Heart left ventricle (tissue), 16 donors: ENCODE data around the gene GALNT14. TPM values are rescaled to one million over a fixed set of nuclear protein-coding genes. Genes with fewer than 3 reads are reported as not detected.

Source experiments
- ATAC-seq, 4 donors: fragments of 200-7000 bp; cut with Tn5 transposase; one replicate each; pipeline ENCODE4 v1.9.1; 2020 to 2022; ENCODE audit warnings: moderate library complexity in 4 of 4, mild to moderate bottlenecking in 3 of 4, moderate number of reproducible peaks in 1 of 4
- DNase-seq, 5 donors: peaks; one replicate each; pipeline ENCODE4 v3.0.0-alpha.2; 2020
- H3K27ac ChIP-seq, 12 donors: fragments of 200-600 bp; sonication (generic) in 4 of 12; one replicate each; pipeline versions ENCODE4 v1.5.0 to v1.8.0; 2016 to 2022; ENCODE audit warnings: mild to moderate bottlenecking in 2 of 12
- H3K27me3 ChIP-seq, 9 donors: fragments of 200-600 bp; sonication (generic) in 2 of 9; one replicate each; pipeline versions ENCODE4 v1.5.1 to v1.8.0; 2016 to 2022; ENCODE audit warnings: mild to moderate bottlenecking in 3 of 9
- H3K36me3 ChIP-seq, 9 donors: fragments of 200-600 bp; sonication (generic) in 2 of 9; one replicate each; pipeline versions ENCODE4 v1.5.0 to v1.8.0; 2018 to 2022; ENCODE audit warnings: mild to moderate bottlenecking in 2 of 9
- H3K4me1 ChIP-seq, 12 donors: fragments of 200-600 bp; sonication (generic) in 4 of 12; one replicate each; pipeline versions ENCODE4 v1.5.0 to v1.8.0; 2016 to 2022; ENCODE audit warnings: mild to moderate bottlenecking in 3 of 12
- H3K4me3 ChIP-seq, 12 donors: fragments of 200-600 bp; sonication (generic) in 4 of 12; one replicate each; pipeline versions ENCODE4 v1.5.0 to v1.8.0; 2017 to 2022; ENCODE audit warnings: mild to moderate bottlenecking in 9 of 12, moderate library complexity in 4 of 12
- H3K9me3 ChIP-seq, 12 donors: fragments of 200-600 bp; sonication (generic) in 4 of 12; one replicate each; pipeline versions ENCODE4 v1.5.0 to v1.8.0; 2016 to 2022; ENCODE audit warnings: mild to moderate bottlenecking in 1 of 12
- CTCF ChIP-seq, 12 donors: fragments of 200-600 bp; sonication (generic) in 4 of 12; IDR thresholded peaks; one replicate each; pipeline versions ENCODE4 v1.5.0 to v1.8.0; 2018 to 2022; ENCODE audit warnings: antibody characterized with exemption in 12 of 12, mild to moderate bottlenecking in 5 of 12
- POLR2A ChIP-seq, 2 donors: fragments of 450-650 bp; IDR thresholded peaks; one replicate each; pipeline ENCODE4 v1.6.1; 2017; ENCODE audit warnings: antibody characterized with exemption in 2 of 2, mild to moderate bottlenecking in 2 of 2, moderate library complexity in 2 of 2
- WGBS, 4 donors: extraction: QIAGEN DNeasy Blood & Tissue Kit in 2 of 4; methylation state at CpG; one replicate each; pipeline versions ENCODE4 v1.1.5 to v1.1.7; 2013 to 2018; 5-methylcytosine and 5-hydroxymethylcytosine counted together
- intact Hi-C, 10 donors: fragments of 100-400 bp; cut with DNase I; formaldehyde crosslinking; loops; one replicate each; pipeline versions ENCODE4 v1.11.1 to v1.14.2; 2022
- polyA plus RNA-seq, 2 donors: library from polyadenylated mRNA; stranded (reverse); fragments of 200-250 nt; gene quantifications; one replicate each; pipeline ENCODE4 v1.2.3, GENCODE V29; 2013
- total RNA-seq, 9 donors: library from RNA; depleted of rRNA in 2 of 9; stranded (reverse); fragments of >200 nt in 2 of 9; fragmentation: NEBNext Ultra II Directional in 3 of 9; extraction: Animal tissue kit (Norgen Biotek cat#: 25700) in 3 of 9; gene quantifications; one replicate each; pipeline versions ENCODE4 v1.1.0 to v1.2.4, GENCODE V29; 2016 to 2023
- donor health status: ischemic (EF 13 %, LVEDD 7.1; RV severe dilation, severe dysfunction).
- donor health status: healthy with polysubstance abuse.
- donor health status: DM: no; HTN: yes; CAD: no.
- donor health status: DM: no; HTN: no; CAD: no.
- donor health status: ischemic (EF 25% LVEDD 6.9; RV normal size, moderate dysfunction).
- donor health status: ischemic (EF 25% LVEDD 5.7; RV mildly dilated, moderate dysfunction).
- donor health status: healthy.
- donor health status: DM: yes; HTN: yes; CAD: no.
- donor health status: ischemic (EF 35%, LVEDD 5.7; RV mildly dilated, moderate dysfunction).
- donor health status: nonischemic (EF 11% LVEDD 7.7; RV severe dilation, severe dysfunction).
- donor health status: DM: yes; HTN: yes; CAD: no.
- donor health status: PGD.
- donor health status: ischemic (EF 29% LVEDD 5.4; RV normal size, mild dysfunction).
- donor health status: nonischemic (EF 23%, LVEDD 6.1; RV moderate dilation, normal function).

Gene GALNT14
- total and polyA plus RNA-seq, 11 donors: 0.29 to 2.4 (median 1.0) TPM; not detected in 2

GRCh38 chr2:30958193-30958917, 179.9 kb downstream of the GALNT14 start:
- WGBS, 4 donors: 82 to 85% (median 83%) methylated on average over 15 of the region's 15 CpGs
- Histone ChIP-seq H3K9me3 (no peaks in the 10 kb centered on the region), H3K27me3 (no peaks in the 10 kb centered on the region), H3K4me1 (no peaks in the 10 kb centered on the region), H3K4me3 (no peak overlapping the region), H3K27ac (no peak overlapping the region), H3K36me3 (no peaks in the 10 kb centered on the region)
- intact Hi-C loops: no loop called here
- no peak for TF ChIP-seq POLR2A (IDR thresholded peaks at IDR 0.05)
- TF ChIP-seq CTCF (IDR thresholded peaks at IDR 0.05): no peak
- DNase-seq: no peak
- no peak for ATAC-seq

- ATAC-seq: no peak
- intact Hi-C loops: no loop called here
- 91 to 98% (median 95%) methylated on average over 5 of the region's 5 CpGs for WGBS, 4 donors
Observed at GRCh38 chr2:30957591-30957990, 180.6 kb downstream of the GALNT14 start.

GRCh38 chr2:30956995-30957394, 181.2 kb downstream of the GALNT14 start:
- no peaks in the 10 kb centered on the region for H3K36me3 ChIP-seq
- peak in 1 of 4 donors; percentile 16 for ATAC-seq
- H3K4me3 ChIP-seq: no peak overlapping the region
- TF ChIP-seq POLR2A (IDR thresholded peaks at IDR 0.05) (no peak), CTCF (IDR thresholded peaks at IDR 0.05) (no peak)
- H3K4me1 ChIP-seq: no peaks in the 10 kb centered on the region
- no peaks in the 10 kb centered on the region for H3K9me3 ChIP-seq
- no peak overlapping the region for H3K27ac ChIP-seq
- intact Hi-C loops: no loop called here
- H3K27me3 ChIP-seq: no peaks in the 10 kb centered on the region
- DNase-seq: no peak

More at GRCh38 chr2:30957591-30957990, 180.6 kb downstream of the GALNT14 start:
- Histone ChIP-seq H3K27ac (no peak overlapping the region), H3K4me3 (no peak overlapping the region), H3K27me3 (no peaks in the 10 kb centered on the region), H3K9me3 (no peaks in the 10 kb centered on the region), H3K4me1 (no peaks in the 10 kb centered on the region), H3K36me3 (no peaks in the 10 kb centered on the region)
- TF ChIP-seq POLR2A (IDR thresholded peaks at IDR 0.05) (no peak), CTCF (IDR thresholded peaks at IDR 0.05) (no peak)
- no peak for DNase-seq

GRCh38 chr2:30955516-30956132, 182.6 kb downstream of the GALNT14 start:
- Histone ChIP-seq H3K27me3 (no peaks in the 10 kb centered on the region), H3K27ac (no peak overlapping the region), H3K4me1 (peaks cover 0 to 1% (median 0%) of the 10 kb centered on the region in 12 donors), H3K36me3 (no peaks in the 10 kb centered on the region), H3K4me3 (no peak overlapping the region), H3K9me3 (no peaks in the 10 kb centered on the region)
- 96 to 97% (median 97%) methylated on average over 17 of the region's 17 CpGs for WGBS, 4 donors
- ATAC-seq: no peak
- DNase-seq: no peak
- no peak for TF ChIP-seq POLR2A (IDR thresholded peaks at IDR 0.05)
- no peak for TF ChIP-seq CTCF (IDR thresholded peaks at IDR 0.05)
- intact Hi-C loops: no loop called here
